Caco-2 (cell line): Measurements from ENCODE around the gene MYH7. TPM values are rescaled to one million over a fixed set of nuclear protein-coding genes. Genes with fewer than 3 reads are reported as not detected.
"Not testable (repeated sequence)": the region's sequence is repeated elsewhere in the genome, so short reads cannot be mapped to it uniquely, and the experiment has no call there.

Experiments used
- BruUV-seq: library from RNA; stranded (reverse); fragments of 400-500 nt; replicated peaks from 2 replicates; lab custom pipeline; 2021; lab: Mats Ljungman, UMichigan
- CTCF ChIA-PET: fragments of 300-600 bp; sonication (Branson Sonifier 250); formaldehyde crosslinking; loops from one replicate; lab custom pipeline; 2022; ENCODE audit warnings: antibody characterized with exemption; lab: Charles Lee
- POLR2A ChIA-PET: fragments of 300-600 bp; sonication (Branson Sonifier 250); formaldehyde crosslinking; loops from one replicate; lab custom pipeline; 2022; ENCODE audit warnings: antibody characterized with exemption; lab: Charles Lee
- DNase-seq, 2 experiments: peaks; one replicate each; pipeline versions ENCODE4 v3.0.0 to v3.0.0-alpha.2; 2020 to 2022
- H3K27me3 ChIP-seq: replicated peaks from 2 replicates; pipeline ENCODE4 v1.6.0; 2011; ENCODE audit warnings: low read length; ENCODE audit not compliant: control insufficient read depth, insufficient read depth
- H3K36me3 ChIP-seq: 2 replicates; pipeline ENCODE4 v1.5.1; 2011; ENCODE audit warnings: low read length; ENCODE audit not compliant: control insufficient read depth, insufficient read depth
- H3K4me1 ChIP-seq: fragments of 250-450 bp; sonication (Bioruptor Pico); 2 replicates; pipeline ENCODE4 v1.5.1; 2020; ENCODE audit warnings: mild to moderate bottlenecking
- H3K4me3 ChIP-seq: 2 replicates; pipeline ENCODE4 v1.5.1; 2011; ENCODE audit warnings: low read depth, mild to moderate bottlenecking, control low read depth, low read length
- H3K9me3 ChIP-seq: fragments of 250-450 bp; sonication (Bioruptor Pico); 2 replicates; pipeline ENCODE4 v1.5.1; 2020; ENCODE audit warnings: mild to moderate bottlenecking, moderate library complexity
- H3K27ac Mint-ChIP-seq: one replicate; pipeline ENCODE4 v1.8.0; 2022; ENCODE audit warnings: mixed read lengths; ENCODE audit not compliant: unreplicated experiment
- H3K27me3 Mint-ChIP-seq: one replicate; pipeline ENCODE4 v1.8.0; 2022; ENCODE audit warnings: mixed read lengths; ENCODE audit not compliant: insufficient read depth, unreplicated experiment
- H3K36me3 Mint-ChIP-seq: one replicate; pipeline ENCODE4 v1.8.0; 2022; ENCODE audit warnings: mild to moderate bottlenecking, mixed read lengths; ENCODE audit not compliant: insufficient read depth, unreplicated experiment
- H3K4me1 Mint-ChIP-seq: one replicate; pipeline ENCODE4 v1.8.0; 2022; ENCODE audit warnings: low read depth, mixed read lengths; ENCODE audit not compliant: unreplicated experiment
- H3K4me3 Mint-ChIP-seq: one replicate; pipeline ENCODE4 v1.8.0; 2022; ENCODE audit warnings: mild to moderate bottlenecking, moderate library complexity, mixed read lengths; ENCODE audit not compliant: unreplicated experiment
- H3K9me3 Mint-ChIP-seq: one replicate; pipeline ENCODE4 v1.8.0; 2022; ENCODE audit warnings: mixed read lengths; ENCODE audit not compliant: unreplicated experiment
- intact Hi-C: fragments of 100-400 bp; cut with micrococcal nuclease; formaldehyde crosslinking; loops from one replicate; pipeline ENCODE4 v1.10.0; 2022; ENCODE audit not compliant: unreplicated experiment
- total RNA-seq: library from RNA; stranded (reverse); gene quantifications from 2 replicates; pipeline ENCODE4 v1.2.3, GENCODE V29; 2022
- TF ChIP-seq, protein P1 (sequence below), 2 experiments: fragments of 200-600 bp in 1 of 2; IDR thresholded peaks; 1 replicate in 1 of 2; 2 replicates in 1 of 2; pipeline versions ENCODE4 v1.5.1 to v1.8.0; 2011 to 2022; ENCODE audit warnings: antibody characterized with exemption in 1 of 2, control low read depth in 1 of 2, inconsistent platforms in 1 of 2, low read depth in 1 of 2, low read length in 1 of 2, mild to moderate bottlenecking in 1 of 2, moderate library complexity in 1 of 2; ENCODE audit not compliant: insufficient read depth in 1 of 2, severe bottlenecking in 1 of 2, unreplicated experiment in 1 of 2

The MYH7 gene
- total RNA-seq, 1 experiment from 2014 or later: not detected

- ChIA-PET POLR2A (no interaction called here), CTCF (no interaction called here)
- no peak for DNase-seq
- no peaks in the 10 kb centered on the region for H3K36me3 ChIP-seq
- Mint-ChIP-seq H3K27ac (no peak overlapping the region), H3K4me3 (no peak overlapping the region), H3K27me3 (peaks cover 5% of the 10 kb centered on the region), H3K36me3 (no peaks in the 10 kb centered on the region), H3K9me3 (no peaks in the 10 kb centered on the region), H3K4me1 (no peaks in the 10 kb centered on the region)
- BruUV-seq: no TSS peak
- TF ChIP-seq, protein P1, sequence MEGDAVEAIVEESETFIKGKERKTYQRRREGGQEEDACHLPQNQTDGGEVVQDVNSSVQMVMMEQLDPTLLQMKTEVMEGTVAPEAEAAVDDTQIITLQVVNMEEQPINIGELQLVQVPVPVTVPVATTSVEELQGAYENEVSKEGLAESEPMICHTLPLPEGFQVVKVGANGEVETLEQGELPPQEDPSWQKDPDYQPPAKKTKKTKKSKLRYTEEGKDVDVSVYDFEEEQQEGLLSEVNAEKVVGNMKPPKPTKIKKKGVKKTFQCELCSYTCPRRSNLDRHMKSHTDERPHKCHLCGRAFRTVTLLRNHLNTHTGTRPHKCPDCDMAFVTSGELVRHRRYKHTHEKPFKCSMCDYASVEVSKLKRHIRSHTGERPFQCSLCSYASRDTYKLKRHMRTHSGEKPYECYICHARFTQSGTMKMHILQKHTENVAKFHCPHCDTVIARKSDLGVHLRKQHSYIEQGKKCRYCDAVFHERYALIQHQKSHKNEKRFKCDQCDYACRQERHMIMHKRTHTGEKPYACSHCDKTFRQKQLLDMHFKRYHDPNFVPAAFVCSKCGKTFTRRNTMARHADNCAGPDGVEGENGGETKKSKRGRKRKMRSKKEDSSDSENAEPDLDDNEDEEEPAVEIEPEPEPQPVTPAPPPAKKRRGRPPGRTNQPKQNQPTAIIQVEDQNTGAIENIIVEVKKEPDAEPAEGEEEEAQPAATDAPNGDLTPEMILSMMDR (IDR thresholded peaks at IDR 0.05; ENCODE audit: insufficient read depth in 1 of 2, low read depth in 1 of 2, low read length in 1 of 2, severe bottlenecking in 1 of 2, unreplicated experiment in 1 of 2): no peak
- no peaks in the 10 kb centered on the region for H3K4me1 ChIP-seq
- intact Hi-C loops: no loop called here
- H3K27me3 ChIP-seq: no peaks in the 10 kb centered on the region
- no peaks in the 10 kb centered on the region for H3K9me3 ChIP-seq
- no peak overlapping the region for H3K4me3 ChIP-seq
Measured at GRCh38 chr14:23425169-23425568, 10.3 kb downstream of the MYH7 start.

DNA sequence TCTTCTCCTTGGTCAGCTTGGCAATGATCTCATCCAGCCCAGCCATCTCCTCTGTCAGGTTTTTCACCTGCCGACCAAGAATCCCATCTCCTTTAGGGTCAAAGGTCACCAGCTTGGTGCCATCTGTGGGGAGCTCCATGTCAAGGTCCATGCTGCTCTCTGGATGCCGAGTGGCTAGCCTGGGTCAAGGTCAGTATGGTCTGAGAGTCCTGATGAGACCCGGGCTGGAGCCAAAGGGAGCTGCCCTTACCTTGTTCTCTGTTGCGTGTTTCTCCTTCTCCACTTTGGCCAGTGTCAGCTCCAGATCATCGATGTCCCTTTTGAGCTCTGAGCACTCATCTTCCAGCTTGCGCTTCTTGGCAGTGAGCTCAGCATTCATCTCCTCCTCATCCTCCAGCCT lies 11.8 kb downstream of the MYH7 start:
- H3K9me3 ChIP-seq: no peaks in the 10 kb centered on the region
- Mint-ChIP-seq H3K4me1 (no peaks in the 10 kb centered on the region), H3K4me3 (no peak overlapping the region), H3K36me3 (no peaks in the 10 kb centered on the region), H3K9me3 (no peaks in the 10 kb centered on the region), H3K27me3 (peaks cover 4% of the 10 kb centered on the region), H3K27ac (no peak overlapping the region)
- ChIA-PET POLR2A (no interaction called here), CTCF (interaction anchor here (0.6 kb wide), 1 partner anchor 21 kb away, joined by 3 read pairs; no protein-coding TSS in a partner anchor)
- no peak for DNase-seq
- BruUV-seq: no TSS peak
- no peak overlapping the region for H3K4me3 ChIP-seq
- no peaks in the 10 kb centered on the region for H3K36me3 ChIP-seq
- intact Hi-C loops: no loop called here
- no peaks in the 10 kb centered on the region for H3K27me3 ChIP-seq
- TF ChIP-seq, protein P1 (IDR thresholded peaks at IDR 0.05; ENCODE audit: insufficient read depth in 1 of 2, low read depth in 1 of 2, low read length in 1 of 2, severe bottlenecking in 1 of 2, unreplicated experiment in 1 of 2): no peak
- no peaks in the 10 kb centered on the region for H3K4me1 ChIP-seq

DNA sequence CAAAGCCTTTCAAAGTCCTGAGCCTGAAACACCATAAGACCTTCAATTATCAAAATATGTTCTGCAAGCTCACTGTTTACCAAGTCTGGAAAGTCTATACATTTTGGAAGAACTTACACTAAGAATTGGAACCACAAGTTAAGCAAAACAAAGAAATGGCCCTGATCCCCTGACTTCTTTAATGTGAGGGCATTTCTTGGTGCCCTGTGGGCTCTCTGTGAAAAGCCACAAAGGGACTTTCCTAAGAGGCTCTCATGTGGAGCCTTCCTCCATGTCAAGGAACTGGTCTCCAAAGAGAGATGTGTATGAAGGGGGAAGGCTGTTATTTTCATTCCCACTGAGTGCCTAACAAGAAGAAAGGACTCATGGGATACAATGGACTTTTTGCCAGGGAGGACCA lies 13.9 kb downstream of the MYH7 start:
- no peaks in the 10 kb centered on the region for H3K9me3 Mint-ChIP-seq
- intact Hi-C loops: no loop called here
- H3K27ac Mint-ChIP-seq: no peak overlapping the region
- CTCF ChIA-PET: no interaction called here
- BruUV-seq: no TSS peak
- TF ChIP-seq, protein P1 (IDR thresholded peaks at IDR 0.05; ENCODE audit: insufficient read depth in 1 of 2, low read depth in 1 of 2, low read length in 1 of 2, severe bottlenecking in 1 of 2, unreplicated experiment in 1 of 2): no peak
- no peaks in the 10 kb centered on the region for H3K4me1 ChIP-seq
- no peak overlapping the region for H3K4me3 ChIP-seq
- no peaks in the 10 kb centered on the region for H3K36me3 ChIP-seq
- H3K9me3 ChIP-seq: no peaks in the 10 kb centered on the region
- no peak overlapping the region for H3K4me3 Mint-ChIP-seq
- no peaks in the 10 kb centered on the region for H3K27me3 ChIP-seq
- H3K4me1 Mint-ChIP-seq: no peaks in the 10 kb centered on the region
- DNase-seq: no peak
- no peaks in the 10 kb centered on the region for H3K36me3 Mint-ChIP-seq
- peaks cover 4% of the 10 kb centered on the region for H3K27me3 Mint-ChIP-seq
- POLR2A ChIA-PET: no interaction called here

GRCh38 chr14:23419646-23420045 lies 15.8 kb downstream of the MYH7 start:
- H3K27me3 Mint-ChIP-seq, H3K4me1 Mint-ChIP-seq, BruUV-seq, H3K9me3 ChIP-seq, H3K36me3 Mint-ChIP-seq, H3K4me1 ChIP-seq, CTCF ChIA-PET, H3K27ac Mint-ChIP-seq, H3K36me3 ChIP-seq, H3K9me3 Mint-ChIP-seq, H3K27me3 ChIP-seq, intact Hi-C loops, POLR2A ChIA-PET, H3K4me3 ChIP-seq, DNase-seq, H3K4me3 Mint-ChIP-seq: not testable (repeated sequence)
